Breast epithelium (tissue), 4 donors: ENCODE data around the gene CEACAM8. TPM values are rescaled to one million over a fixed set of nuclear protein-coding genes. Genes with fewer than 3 reads are reported as not detected.

Experiments
- DNase-seq, 2 donors: peaks; one replicate each; pipeline ENCODE4 v3.0.0-alpha.2; 2019; ENCODE audit warnings: low spot score in 2 of 2
- H3K27ac ChIP-seq, 2 donors: fragments of 200-600 bp; sonication (generic) in 1 of 2; one replicate each; pipeline ENCODE4 v1.5.1; 2016 to 2019; ENCODE audit warnings: mild to moderate bottlenecking in 1 of 2
- H3K27me3 ChIP-seq, 2 donors: fragments of 200-600 bp; sonication (generic) in 1 of 2; one replicate each; pipeline versions ENCODE4 v1.5.1 to v1.6.0; 2017 to 2019; ENCODE audit warnings: control low read depth in 1 of 2, mild to moderate bottlenecking in 1 of 2
- H3K36me3 ChIP-seq: fragments of 200-600 bp; one replicate; pipeline ENCODE4 v1.5.1; 2019
- H3K4me1 ChIP-seq, 2 donors: fragments of 200-600 bp; sonication (generic); one replicate each; pipeline ENCODE4 v1.5.1; 2016 to 2019; ENCODE audit warnings: control low read depth in 1 of 2
- H3K4me3 ChIP-seq, 3 donors: fragments of 200-600 bp; sonication (generic); 1 replicate in 2 of 3; 2 replicates in 1 of 3; pipeline ENCODE4 v1.5.1; 2016 to 2019; ENCODE audit warnings: mild to moderate bottlenecking in 3 of 3, moderate library complexity in 2 of 3
- H3K9me3 ChIP-seq, 2 donors: fragments of 200-600 bp; sonication (generic) in 1 of 2; one replicate each; pipeline ENCODE4 v1.5.1; 2016 to 2019; ENCODE audit warnings: control low read depth in 1 of 2
- CTCF ChIP-seq, 3 donors: fragments of 450-650 bp; IDR thresholded peaks; one replicate each; pipeline ENCODE4 v1.5.1; 2016 to 2017; ENCODE audit warnings: antibody characterized with exemption in 3 of 3, mild to moderate bottlenecking in 3 of 3, moderate library complexity in 3 of 3
- intact Hi-C: fragments of 100-400 bp; cut with DNase I; formaldehyde crosslinking; loops from one replicate; pipeline ENCODE4 v1.15.1; 2023; ENCODE audit warnings: low total_unique reads
- total RNA-seq, 3 donors: library from RNA; depleted of rRNA; stranded (reverse); fragments of >200 nt; gene quantifications; one replicate each; pipeline ENCODE4 v1.1.0, GENCODE V29; 2016

The CEACAM8 gene
- total RNA-seq, 3 donors from 2014 or later: not detected

GRCh38 chr19:42531313-42531712 lies 63.4 kb downstream of the CEACAM8 start:
- Histone ChIP-seq H3K27me3 (no peaks in the 10 kb centered on the region), H3K36me3 (no peaks in the 10 kb centered on the region), H3K4me1 (peaks cover 0 to 6% of the 10 kb centered on the region in 2 donors), H3K27ac (no peak overlapping the region), H3K9me3 (no peaks in the 10 kb centered on the region), H3K4me3 (no peak overlapping the region)
- no peak for TF ChIP-seq CTCF (IDR thresholded peaks at IDR 0.05)
- DNase-seq: no peak
- intact Hi-C loops: no loop called here

Other genes starting within 250 kb of the CEACAM8 start
- 1 to 10 TPM; 2.6 to 4.8 (median 3.0) TPM for gene CNFN, start 204.6 kb downstream of the CEACAM8 start, total RNA-seq
- 1,000 to 10,000 TPM in 1 of 3 donors, 100 to 1,000 TPM in 2; 152 to 1,550 (median 380) TPM for gene LIPE, start 167.5 kb downstream of the CEACAM8 start, total RNA-seq
- gene CXCL17, start 152.0 kb downstream of the CEACAM8 start, total RNA-seq: 1 to 10 TPM in 2 of 3 donors, not detected in 1; 2.2 to 2.9 TPM
- gene CEACAM1, start 66.4 kb downstream of the CEACAM8 start, total RNA-seq: 10 to 100 TPM in 2 of 3 donors, under 1 TPM in 1; 0.64 to 33.4 (median 12.3) TPM
- gene PSG3, start 145.6 kb upstream of the CEACAM8 start, total RNA-seq: not detected
- gene PSG8, start 170.8 kb upstream of the CEACAM8 start, total RNA-seq: not detected